GM12878 (cell line): Measurements from ENCODE around the gene UIMC1. TPM values are rescaled to one million over a fixed set of nuclear protein-coding genes. Genes with fewer than 3 reads are reported as not detected.

ENCODE experiments used
- ATAC-seq: fragments of 200-7000 bp; cut with Tn5 transposase; 3 replicates; pipeline ENCODE4 v1.9.1; 2020; ENCODE audit warnings: mild to moderate bottlenecking, moderate library complexity
- BruUV-seq: library from RNA; stranded (reverse); fragments of 400-500 nt; replicated peaks from 2 replicates; lab custom pipeline; 2021; lab: Mats Ljungman, UMichigan
- CTCF ChIA-PET: fragments of 300-600 bp; sonication (Branson Sonifier 250); formaldehyde crosslinking; extraction: SDS; loops from one replicate; lab custom pipeline; 2021; ENCODE audit warnings: inconsistent platforms; lab: Yijun Ruan, JAX
- POLR2A ChIA-PET: fragments of 350-600 bp; formaldehyde crosslinking; extraction: SDS; loops from one replicate; lab custom pipeline; 2021; ENCODE audit warnings: inconsistent platforms; lab: Charles Lee
- RAD21 ChIA-PET: fragments of 300-600 bp; sonication (Branson Sonifier 250); formaldehyde crosslinking; loops from one replicate; lab custom pipeline; 2023; ENCODE audit warnings: antibody characterized with exemption; ENCODE audit not compliant: unreplicated experiment; lab: Charles Lee
- SMC1A ChIA-PET: fragments of 300-600 bp; sonication (Branson Sonifier 250); formaldehyde crosslinking; loops from one replicate; lab custom pipeline; 2023; ENCODE audit not compliant: unreplicated experiment, uncharacterized antibody; lab: Charles Lee
- DNase-seq: peaks from one replicate; pipeline ENCODE4 v3.0.0-alpha.2; 2011; ENCODE audit warnings: low read depth, low spot score
- FAIRE-seq: peaks from 3 replicates; lab custom pipeline; 2011; peaks lifted over from hg19 to GRCh38; lab: Jason Lieb, UNC
- H2AFZ ChIP-seq: 2 replicates; pipeline ENCODE4 v1.6.0; 2011; ENCODE audit warnings: low read depth, low read length, control low read depth; ENCODE audit not compliant: control insufficient read depth
- H3K27ac ChIP-seq: 2 replicates; pipeline ENCODE4 v1.5.1; 2011; ENCODE audit warnings: control low read depth; ENCODE audit not compliant: control insufficient read depth, insufficient read depth
- H3K27me3 ChIP-seq, 2 experiments: replicated peaks in 1 of 2; 2 replicates each; pipeline versions ENCODE4 v1.6.0 to v1.6.1; 2011; ENCODE audit warnings: low read length in 1 of 2; ENCODE audit not compliant: control insufficient read depth in 2 of 2, insufficient read depth in 2 of 2
- H3K36me3 ChIP-seq, 2 experiments: 2 replicates each; pipeline ENCODE4 v1.5.1; 2011; ENCODE audit warnings: low read length in 1 of 2; ENCODE audit not compliant: control insufficient read depth in 2 of 2, insufficient read depth in 2 of 2
- H3K4me1 ChIP-seq: 2 replicates; pipeline ENCODE4 v1.6.1; 2011; ENCODE audit warnings: mild to moderate bottlenecking, low read length, moderate library complexity, mixed read lengths; ENCODE audit not compliant: control insufficient read depth, insufficient read depth
- H3K4me2 ChIP-seq: 2 replicates; pipeline ENCODE4 v1.6.0; 2011; ENCODE audit warnings: control low read depth; ENCODE audit not compliant: control insufficient read depth, insufficient read depth
- H3K4me3 ChIP-seq: fragments of 200-600 bp; sonication (generic); 2 replicates; pipeline ENCODE4 v1.5.1; 2016
- H3K79me2 ChIP-seq: 2 replicates; pipeline ENCODE4 v1.6.0; 2011; ENCODE audit warnings: low read length; ENCODE audit not compliant: control insufficient read depth, insufficient read depth
- H3K9ac ChIP-seq: 2 replicates; pipeline ENCODE4 v1.8.0; 2011; ENCODE audit warnings: low read length, control low read depth, mixed read lengths; ENCODE audit not compliant: control insufficient read depth, insufficient read depth
- H3K9me3 ChIP-seq: replicated peaks from 3 replicates; pipeline ENCODE4 v1.5.1; 2011; ENCODE audit warnings: mild to moderate bottlenecking, low read length; ENCODE audit not compliant: control insufficient read depth, insufficient read depth
- H4K20me1 ChIP-seq: 2 replicates; pipeline ENCODE4 v1.6.0; 2011; ENCODE audit not compliant: control insufficient read depth, insufficient read depth
- CHD1 ChIP-seq: IDR thresholded peaks from 2 replicates; pipeline ENCODE4 v1.6.1; 2012; ENCODE audit warnings: low read depth, low read length, improper control_type of control experiment
- CREB1 ChIP-seq: IDR thresholded peaks from 2 replicates; pipeline ENCODE4 v1.6.1; 2012; ENCODE audit warnings: low read depth, mild to moderate bottlenecking, inconsistent platforms
- EP300 ChIP-seq, 2 experiments: fragments of 150-350 bp in 1 of 2; IDR thresholded peaks; 2 replicates each; pipeline ENCODE4 v1.6.1; 2011 to 2012; ENCODE audit warnings: low read depth in 2 of 2, low read length in 2 of 2, borderline replicate concordance in 1 of 2, improper control_type of control experiment in 1 of 2, inconsistent platforms in 1 of 2; ENCODE audit not compliant: control insufficient read depth in 1 of 2
- FOS ChIP-seq: IDR thresholded peaks from 3 replicates; pipeline ENCODE4 v1.6.1; 2011; ENCODE audit warnings: borderline replicate concordance; ENCODE audit not compliant: insufficient read length; ENCODE audit errors: extremely low read depth
- HDAC2 ChIP-seq: fragments of 200-600 bp; sonication (generic); IDR thresholded peaks from 2 replicates; pipeline ENCODE4 v1.6.1; 2017
- LARP7 ChIP-seq: fragments of 450-650 bp; IDR thresholded peaks from 2 replicates; pipeline ENCODE4 v1.6.1; 2017; ENCODE audit warnings: mild to moderate bottlenecking
- NFIC ChIP-seq: IDR thresholded peaks from 2 replicates; pipeline ENCODE4 v1.6.1; 2012; ENCODE audit warnings: low read depth, mild to moderate bottlenecking, inconsistent platforms, low read length, moderate library complexity
- NFYB ChIP-seq: IDR thresholded peaks from 2 replicates; pipeline ENCODE4 v1.6.1; 2011; ENCODE audit warnings: low read depth, mild to moderate bottlenecking, low read length, improper control_type of control experiment, moderate library complexity; ENCODE audit not compliant: insufficient read depth
- NRF1 ChIP-seq: conservative IDR thresholded peaks from 2 replicates; pipeline ENCODE4 v1.6.1; 2011; ENCODE audit warnings: mild to moderate bottlenecking, low read depth, low read length, improper control_type of control experiment
- PAX8 ChIP-seq: fragments of 450-650 bp; IDR thresholded peaks from 2 replicates; pipeline ENCODE4 v1.6.1; 2017; ENCODE audit warnings: mild to moderate bottlenecking, moderate library complexity
- RAD51 ChIP-seq: fragments of 450-650 bp; IDR thresholded peaks from 2 replicates; pipeline ENCODE4 v1.6.1; 2016; ENCODE audit warnings: moderate library complexity, mild to moderate bottlenecking, inconsistent platforms
- SMAD1 ChIP-seq: fragments of 450-650 bp; IDR thresholded peaks from 2 replicates; pipeline ENCODE4 v1.6.1; 2018; ENCODE audit warnings: mild to moderate bottlenecking, low read depth; ENCODE audit not compliant: partially characterized antibody
- TARDBP ChIP-seq: IDR thresholded peaks from 2 replicates; pipeline ENCODE4 v1.6.1; 2016; ENCODE audit warnings: borderline replicate concordance
- TCF12 ChIP-seq: IDR thresholded peaks from 2 replicates; pipeline ENCODE4 v1.6.1; 2011; ENCODE audit warnings: low read depth, mild to moderate bottlenecking, low read length
- WGBS: methylation state at CpG from one replicate; pipeline ENCODE4 v1.1.6; 2016; ENCODE audit warnings: low lambda C conversion rate; ENCODE audit not compliant: insufficient replicate concordance, insufficient coverage; ENCODE audit errors: missing lambda C conversion rate; 5-methylcytosine and 5-hydroxymethylcytosine counted together
- in situ Hi-C: fragments of 300-500 bp; cut with MboI; formaldehyde crosslinking; loops from 9 replicates; pipeline ENCODE4 v1.14.3; 2018; ENCODE audit warnings: mixed read lengths
- intact Hi-C: fragments of 100-400 bp; cut with micrococcal nuclease; formaldehyde crosslinking; loops from one replicate; pipeline ENCODE4 v1.14.2; 2022; ENCODE audit not compliant: unreplicated experiment
- polyA plus RNA-seq, 11 experiments: library from polyadenylated mRNA; depleted of rRNA in 4 of 11; unstranded in 6 of 11; stranded (reverse) in 5 of 11; fragments of >200 nt; fragmentation: Nextera tagmentation in 4 of 11; fragmentation: Illumina TruSeq in 1 of 11; extraction: Ambion mirVana in 4 of 11; extraction: Trizol in 1 of 11; gene quantifications; 1 replicate in 1 of 11; 2 replicates in 10 of 11; pipeline versions ENCODE4 v1.2.1 to v1.2.3, GENCODE V29; 2011 to 2016; ENCODE audit warnings: inconsistent platforms in 2 of 11, missing spikeins in 2 of 11, low read depth in 1 of 11
- total RNA-seq, 4 experiments: library from RNA; depleted of rRNA in 3 of 4; stranded (reverse); fragments of >200 nt in 3 of 4; fragmentation: Illumina TruSeq in 1 of 4; extraction: Trizol in 1 of 4; gene quantifications; 2 replicates each; pipeline versions ENCODE4 v1.2.1 to v1.2.3, GENCODE V29; 2013 to 2021
- TF ChIP-seq, protein P1 (sequence below): fragments of 150-350 bp; IDR thresholded peaks from 2 replicates; pipeline ENCODE4 v1.6.1; 2016; ENCODE audit warnings: low read depth, low read length
- TF ChIP-seq, protein P2 (sequence below): fragments of 450-650 bp; IDR thresholded peaks from 2 replicates; pipeline ENCODE4 v1.6.1; 2017; ENCODE audit warnings: borderline replicate concordance

UIMC1 gene
- total and polyA plus RNA-seq, 10 of the 15 experiments (the other 5 are each of a cell fraction or from before 2014, with no cell fraction given) = 16.2 to 51.4 (median 32.7) TPM

GRCh38 chr5:176995122-176995490 lies 11.5 kb downstream of the UIMC1 start (continued):
- TF ChIP-seq, protein P1, sequence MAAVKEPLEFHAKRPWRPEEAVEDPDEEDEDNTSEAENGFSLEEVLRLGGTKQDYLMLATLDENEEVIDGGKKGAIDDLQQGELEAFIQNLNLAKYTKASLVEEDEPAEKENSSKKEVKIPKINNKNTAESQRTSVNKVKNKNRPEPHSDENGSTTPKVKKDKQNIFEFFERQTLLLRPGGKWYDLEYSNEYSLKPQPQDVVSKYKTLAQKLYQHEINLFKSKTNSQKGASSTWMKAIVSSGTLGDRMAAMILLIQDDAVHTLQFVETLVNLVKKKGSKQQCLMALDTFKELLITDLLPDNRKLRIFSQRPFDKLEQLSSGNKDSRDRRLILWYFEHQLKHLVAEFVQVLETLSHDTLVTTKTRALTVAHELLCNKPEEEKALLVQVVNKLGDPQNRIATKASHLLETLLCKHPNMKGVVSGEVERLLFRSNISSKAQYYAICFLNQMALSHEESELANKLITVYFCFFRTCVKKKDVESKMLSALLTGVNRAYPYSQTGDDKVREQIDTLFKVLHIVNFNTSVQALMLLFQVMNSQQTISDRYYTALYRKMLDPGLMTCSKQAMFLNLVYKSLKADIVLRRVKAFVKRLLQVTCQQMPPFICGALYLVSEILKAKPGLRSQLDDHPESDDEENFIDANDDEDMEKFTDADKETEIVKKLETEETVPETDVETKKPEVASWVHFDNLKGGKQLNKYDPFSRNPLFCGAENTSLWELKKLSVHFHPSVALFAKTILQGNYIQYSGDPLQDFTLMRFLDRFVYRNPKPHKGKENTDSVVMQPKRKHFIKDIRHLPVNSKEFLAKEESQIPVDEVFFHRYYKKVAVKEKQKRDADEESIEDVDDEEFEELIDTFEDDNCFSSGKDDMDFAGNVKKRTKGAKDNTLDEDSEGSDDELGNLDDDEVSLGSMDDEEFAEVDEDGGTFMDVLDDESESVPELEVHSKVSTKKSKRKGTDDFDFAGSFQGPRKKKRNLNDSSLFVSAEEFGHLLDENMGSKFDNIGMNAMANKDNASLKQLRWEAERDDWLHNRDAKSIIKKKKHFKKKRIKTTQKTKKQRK = no peak
- no peak for TF ChIP-seq LARP7

DNA sequence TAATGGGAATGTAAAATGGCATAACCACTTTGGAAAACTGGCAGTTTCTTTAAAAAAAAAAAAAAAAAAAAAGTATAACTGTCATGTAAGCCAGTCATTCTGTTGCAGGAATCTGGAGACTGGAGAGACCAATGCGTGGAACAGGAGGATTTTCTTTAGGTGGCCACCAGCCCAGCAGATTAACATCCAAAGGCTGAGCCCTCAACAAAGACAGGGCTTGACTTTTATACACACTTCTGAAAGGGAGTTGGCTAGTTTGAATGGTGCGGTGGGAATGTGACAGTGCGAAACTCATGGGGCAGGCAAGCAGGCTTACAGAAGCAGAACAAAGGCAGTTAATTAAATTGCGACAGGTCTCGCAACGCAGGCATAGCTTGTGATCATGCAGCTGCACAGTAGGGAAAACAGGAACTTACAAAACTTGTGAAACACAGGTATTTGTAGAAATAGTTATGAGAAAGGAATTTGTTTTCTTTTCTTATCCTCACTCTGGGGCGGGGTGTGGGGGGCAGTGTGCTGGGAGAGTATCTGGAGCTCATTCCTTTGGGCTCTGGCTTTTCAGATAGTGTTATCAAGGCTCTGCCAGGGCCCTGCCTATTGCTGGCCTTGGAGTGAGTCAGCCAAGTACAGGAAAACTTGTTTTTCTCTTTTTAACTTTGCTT lies 12.0 kb downstream of the UIMC1 start:
- POLR2A ChIA-PET = interaction anchor here (0.5 to 1.7 kb wide), 4 partner anchors 8 to 598 kb away, joined by 3 to 17 read pairs (median 4); no protein-coding TSS in a partner anchor
- H4K20me1 ChIP-seq = no peaks in the 10 kb centered on the region; the same call in 1 of the 2 replicates
- BruUV-seq = no TSS peak
- RAD21 ChIA-PET = interaction anchor here (0.7 to 1.6 kb wide), 6 partner anchors 9 to 459 kb away, joined by 3 to 5 read pairs (median 4); partner anchors contain the start of genes UIMC1 and ZNF346
- peak; percentile 80 for FAIRE-seq
- in situ Hi-C loops (no loop called here), intact Hi-C loops (no loop called here)
- no peaks in the 10 kb centered on the region for H3K36me3 ChIP-seq
- H3K4me1 ChIP-seq = peaks cover 40% of the 10 kb centered on the region
- no peaks in the 10 kb centered on the region; the same call in 2 of the 3 replicates for H3K9me3 ChIP-seq
- 71% methylated on average over 7 of the region's 7 CpGs for WGBS
- H2AFZ ChIP-seq = no peak overlapping the region
- peak; percentile 77 for DNase-seq
- peak overlapping the region; percentile 40 for H3K4me2 ChIP-seq
- peak; percentile 87 for ATAC-seq
- peaks cover 89% of the 10 kb centered on the region for H3K79me2 ChIP-seq
- H3K9ac ChIP-seq = no peak overlapping the region; the same call in 1 of the 2 replicates
- CTCF ChIA-PET = interaction anchor here (0.8 to 4.0 kb wide), 4 partner anchors 10 to 334 kb away, joined by 3 to 40 read pairs (median 4); partner anchors contain the start of gene UIMC1
- peak overlapping the region; percentile 13; the same call in 1 of the 2 replicates for H3K4me3 ChIP-seq
- SMC1A ChIA-PET = interaction anchor here (0.6 to 3.5 kb wide), 5 partner anchors 8 to 404 kb away, joined by 3 to 30 read pairs (median 4); no protein-coding TSS in a partner anchor
- no peaks in the 10 kb centered on the region for H3K27me3 ChIP-seq
- peak overlapping the region; percentile 89 for H3K27ac ChIP-seq
- TF ChIP-seq FOS (no peak), NFYB (no peak), NRF1 (no peak), CHD1 (no peak), PAX8 (no peak), TCF12 (peak; percentile 65; the same call in 1 of the 2 replicates), RAD51 (0 out of 2 replicates have a peak, but pooled peaks have one; percentile 20), HDAC2 (no peak), NFIC (peak; percentile 47; the same call in 1 of the 2 replicates), CREB1 (peak; percentile 41; the same call in 1 of the 2 replicates), SMAD1 (no peak), EP300 (IDR thresholded peaks at IDR 0.05; ENCODE audit: borderline replicate concordance in 1 of 2, control insufficient read depth in 1 of 2, low read depth in 2 of 2, low read length in 2 of 2) (0 out of 4 replicates have a peak, but pooled peaks of 1 of the 2 experiments have one; percentile 30), TARDBP (no peak)
- TF ChIP-seq, protein P2, sequence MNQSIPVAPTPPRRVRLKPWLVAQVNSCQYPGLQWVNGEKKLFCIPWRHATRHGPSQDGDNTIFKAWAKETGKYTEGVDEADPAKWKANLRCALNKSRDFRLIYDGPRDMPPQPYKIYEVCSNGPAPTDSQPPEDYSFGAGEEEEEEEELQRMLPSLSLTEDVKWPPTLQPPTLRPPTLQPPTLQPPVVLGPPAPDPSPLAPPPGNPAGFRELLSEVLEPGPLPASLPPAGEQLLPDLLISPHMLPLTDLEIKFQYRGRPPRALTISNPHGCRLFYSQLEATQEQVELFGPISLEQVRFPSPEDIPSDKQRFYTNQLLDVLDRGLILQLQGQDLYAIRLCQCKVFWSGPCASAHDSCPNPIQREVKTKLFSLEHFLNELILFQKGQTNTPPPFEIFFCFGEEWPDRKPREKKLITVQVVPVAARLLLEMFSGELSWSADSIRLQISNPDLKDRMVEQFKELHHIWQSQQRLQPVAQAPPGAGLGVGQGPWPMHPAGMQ = no peak
